Spleen (tissue), 7 donors: Measurements from ENCODE around the gene BCL7C.

Source experiments
- POLR2AphosphoS5 ChIP-seq, 3 donors: sonication (generic); formaldehyde crosslinking; IDR thresholded peaks; one replicate each; pipeline ENCODE4 v1.5.1; 2017; ENCODE audit warnings: antibody characterized with exemption in 3 of 3
- TF ChIP-seq, protein P1 (sequence below), 11 experiments: fragments of 200-600 bp in 7 of 11; fragments of 450-650 bp in 4 of 11; sonication (generic) in 4 of 11; IDR thresholded peaks in 8 of 11; conservative IDR thresholded peaks in 3 of 11; 1 replicate in 7 of 11; 2 replicates in 4 of 11; pipeline versions ENCODE4 v1.4.0 to v1.8.0; 2016 to 2021; ENCODE audit warnings: antibody characterized with exemption in 11 of 11, inconsistent platforms in 4 of 11, mild to moderate bottlenecking in 1 of 11
- donor health status: DM: no; HTN: no; CAD: no; lungs with moderate emphysema.
- donor health status: DM: no; HTN: no; CAD: no.
- donor health status: DM: no; HTN: no; CAD: no.

DNA sequence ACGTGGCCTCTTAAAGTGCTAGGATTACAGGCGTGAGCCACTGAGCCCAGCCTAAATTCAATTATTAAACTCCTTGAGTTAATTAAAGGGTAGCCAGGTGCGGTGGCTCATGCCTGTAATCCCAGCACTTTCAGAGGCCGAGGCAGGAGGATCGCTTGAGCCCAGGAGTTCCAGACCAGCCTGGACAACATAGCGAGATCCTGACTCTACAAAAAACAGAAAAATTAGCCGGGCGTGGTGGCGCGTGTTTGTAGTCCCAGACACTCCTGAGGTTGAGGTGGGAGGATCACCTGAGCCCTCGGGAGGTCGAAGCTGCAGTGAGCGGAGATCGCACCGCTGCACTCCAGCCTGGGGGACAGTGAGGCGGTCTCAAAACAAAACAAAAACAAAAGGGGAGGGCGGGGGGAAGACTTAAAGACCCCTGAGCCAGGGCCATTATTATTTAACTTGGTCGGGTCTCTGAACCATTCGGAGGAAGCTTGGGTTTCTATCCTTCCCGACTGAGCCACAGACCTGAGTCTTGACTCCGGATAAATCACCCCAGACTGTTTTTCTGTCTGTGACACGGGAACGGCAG, 19.5 kb downstream of the BCL7C start:
- TF ChIP-seq, protein P1, sequence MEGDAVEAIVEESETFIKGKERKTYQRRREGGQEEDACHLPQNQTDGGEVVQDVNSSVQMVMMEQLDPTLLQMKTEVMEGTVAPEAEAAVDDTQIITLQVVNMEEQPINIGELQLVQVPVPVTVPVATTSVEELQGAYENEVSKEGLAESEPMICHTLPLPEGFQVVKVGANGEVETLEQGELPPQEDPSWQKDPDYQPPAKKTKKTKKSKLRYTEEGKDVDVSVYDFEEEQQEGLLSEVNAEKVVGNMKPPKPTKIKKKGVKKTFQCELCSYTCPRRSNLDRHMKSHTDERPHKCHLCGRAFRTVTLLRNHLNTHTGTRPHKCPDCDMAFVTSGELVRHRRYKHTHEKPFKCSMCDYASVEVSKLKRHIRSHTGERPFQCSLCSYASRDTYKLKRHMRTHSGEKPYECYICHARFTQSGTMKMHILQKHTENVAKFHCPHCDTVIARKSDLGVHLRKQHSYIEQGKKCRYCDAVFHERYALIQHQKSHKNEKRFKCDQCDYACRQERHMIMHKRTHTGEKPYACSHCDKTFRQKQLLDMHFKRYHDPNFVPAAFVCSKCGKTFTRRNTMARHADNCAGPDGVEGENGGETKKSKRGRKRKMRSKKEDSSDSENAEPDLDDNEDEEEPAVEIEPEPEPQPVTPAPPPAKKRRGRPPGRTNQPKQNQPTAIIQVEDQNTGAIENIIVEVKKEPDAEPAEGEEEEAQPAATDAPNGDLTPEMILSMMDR (IDR thresholded peaks at IDR 0.05 in 8 of 11, conservative IDR thresholded peaks at IDR 0.05 in 3 of 11): no peak
- no peak for TF ChIP-seq POLR2AphosphoS5 (IDR thresholded peaks at IDR 0.05)
